OCI-LY7 (cell line): Measurements from ENCODE around the gene TRIO. TPM values are rescaled to one million over a fixed set of nuclear protein-coding genes. Genes with fewer than 3 reads are reported as not detected.

ENCODE experiments used
- BruUV-seq: library from RNA; stranded (reverse); fragments of 400-500 nt; replicated peaks from 2 replicates; lab custom pipeline; 2021; lab: Mats Ljungman, UMichigan
- CTCF ChIA-PET: fragments of 300-600 bp; sonication (Branson Sonifier 250); formaldehyde crosslinking; loops from one replicate; lab custom pipeline; 2022; ENCODE audit warnings: antibody characterized with exemption; ENCODE audit not compliant: unreplicated experiment; lab: Charles Lee
- POLR2A ChIA-PET: fragments of 300-600 bp; sonication (Branson Sonifier 250); formaldehyde crosslinking; loops from one replicate; lab custom pipeline; 2022; ENCODE audit warnings: antibody characterized with exemption; lab: Charles Lee
- DNase-seq: peaks from one replicate; pipeline ENCODE4 v3.0.0-alpha.2; 2015; ENCODE audit warnings: low spot score
- H2AFZ ChIP-seq: fragments of 200-600 bp; sonication (generic), shearing (Covaris generic); 2 replicates; pipeline ENCODE4 v1.6.1; 2014; ENCODE audit warnings: mild to moderate bottlenecking, antibody characterized with exemption, low read length, moderate library complexity
- H3K27ac ChIP-seq: fragments of 200-600 bp; sonication (generic); 2 replicates; pipeline ENCODE4 v1.5.1; 2014; ENCODE audit warnings: mixed run types, low read depth, mild to moderate bottlenecking, moderate library complexity, low read length, inconsistent platforms; ENCODE audit not compliant: poor library complexity, severe bottlenecking
- H3K36me3 ChIP-seq: fragments of 200-600 bp; sonication (generic); 2 replicates; pipeline ENCODE4 v1.6.1; 2014; ENCODE audit warnings: mild to moderate bottlenecking, antibody characterized with exemption, low read length, moderate library complexity, mixed read lengths; ENCODE audit not compliant: insufficient read depth
- H3K4me1 ChIP-seq: fragments of 200-600 bp; sonication (generic); 2 replicates; pipeline ENCODE4 v1.5.1; 2014; ENCODE audit warnings: mild to moderate bottlenecking, low read length; ENCODE audit not compliant: insufficient read depth, poor library complexity, severe bottlenecking
- H3K4me2 ChIP-seq: fragments of 200-600 bp; sonication (generic); 2 replicates; pipeline ENCODE4 v1.6.1; 2014; ENCODE audit warnings: mild to moderate bottlenecking, low read length
- H3K4me3 ChIP-seq: fragments of 200-600 bp; sonication (generic); 2 replicates; pipeline ENCODE4 v1.5.1; 2014; ENCODE audit warnings: mild to moderate bottlenecking, low read depth, low read length; ENCODE audit not compliant: poor library complexity, severe bottlenecking
- H3K79me2 ChIP-seq: fragments of 200-600 bp; sonication (generic); 2 replicates; pipeline ENCODE4 v1.6.1; 2016; ENCODE audit warnings: low read depth, mild to moderate bottlenecking, low read length, moderate library complexity, mixed read lengths; ENCODE audit not compliant: insufficient read depth
- H3K9me2 ChIP-seq: fragments of 200-600 bp; sonication (generic); 2 replicates; pipeline ENCODE4 v1.6.1; 2016; ENCODE audit warnings: mild to moderate bottlenecking, low read length, mixed read lengths; ENCODE audit not compliant: insufficient read depth
- H3K9me3 ChIP-seq: fragments of 200-600 bp; sonication (generic); 2 replicates; pipeline ENCODE4 v1.6.1; 2014; ENCODE audit warnings: mild to moderate bottlenecking, mixed run types, low read length, mixed read lengths
- H4K20me1 ChIP-seq: fragments of 200-600 bp; sonication (generic); 2 replicates; pipeline ENCODE4 v1.6.1; 2014; ENCODE audit warnings: mild to moderate bottlenecking, antibody characterized with exemption, low read length, moderate library complexity, mixed read lengths; ENCODE audit not compliant: insufficient read depth
- EZH2phosphoT487 ChIP-seq: fragments of 200-600 bp; sonication (generic); IDR thresholded peaks from 2 replicates; pipeline ENCODE4 v1.6.1; 2018; ENCODE audit warnings: low read depth, borderline replicate concordance, mild to moderate bottlenecking, mixed run types, antibody characterized with exemption, low read length, moderate library complexity, mixed read lengths
- intact Hi-C: fragments of 100-400 bp; cut with micrococcal nuclease; formaldehyde crosslinking; loops from one replicate; pipeline ENCODE4 v1.10.0; 2022; ENCODE audit not compliant: unreplicated experiment
- total RNA-seq, 2 experiments: library from RNA; depleted of rRNA in 1 of 2; stranded (reverse); fragments of >200 nt in 1 of 2; shearing (Covaris generic) in 1 of 2; gene quantifications; 2 replicates each; pipeline ENCODE4 v1.2.3, GENCODE V29; 2014 to 2022
- TF ChIP-seq, protein P1 (sequence below): fragments of 200-600 bp; sonication (generic); conservative IDR thresholded peaks from 2 replicates; pipeline ENCODE4 v1.5.1; 2014; ENCODE audit warnings: mild to moderate bottlenecking, antibody characterized with exemption, low read length, moderate library complexity, mixed read lengths

Gene TRIO
- total RNA-seq, 2 experiments from 2014 or later = 35.8 to 55.1 TPM

DNA sequence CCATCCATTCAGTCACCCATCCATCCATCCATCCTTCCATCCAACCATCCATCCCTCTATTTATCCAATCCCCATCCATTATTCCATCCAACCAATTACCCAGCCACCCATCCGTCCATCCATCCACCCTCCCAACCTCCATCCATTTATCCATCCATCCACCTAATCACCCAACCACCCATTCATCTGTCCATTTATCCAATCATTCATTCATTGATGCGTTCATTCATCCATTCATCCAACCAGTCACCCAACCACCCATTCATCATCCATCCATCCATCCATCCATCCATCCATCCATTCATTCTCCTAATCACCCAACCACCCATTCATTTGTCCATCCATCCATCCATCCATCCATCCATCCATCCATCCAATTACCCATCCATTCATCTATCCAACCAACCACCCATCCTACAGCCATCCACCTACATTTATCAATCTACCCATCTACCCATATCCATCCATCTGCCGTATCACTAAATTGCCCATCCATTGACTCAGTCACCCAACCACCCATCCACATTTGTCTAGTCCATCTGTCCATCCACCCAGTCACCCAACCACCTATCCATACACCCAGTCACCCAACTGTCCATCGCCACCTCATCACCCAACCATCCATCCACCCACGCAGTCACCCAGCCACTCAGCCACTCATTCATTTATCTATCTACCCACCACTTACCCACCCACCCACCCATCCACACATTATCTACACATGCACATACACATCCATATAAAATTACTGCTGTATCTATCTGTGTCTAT, 165.4 kb downstream of the TRIO start:
- H3K4me1 ChIP-seq = no peaks in the 10 kb centered on the region
- POLR2A ChIA-PET = no interaction called here
- intact Hi-C loops = no loop called here
- H3K79me2 ChIP-seq = no peaks in the 10 kb centered on the region
- H4K20me1 ChIP-seq = no peaks in the 10 kb centered on the region
- no peaks in the 10 kb centered on the region for H3K9me2 ChIP-seq
- H3K4me3 ChIP-seq = no peak overlapping the region
- TF ChIP-seq, protein P1, sequence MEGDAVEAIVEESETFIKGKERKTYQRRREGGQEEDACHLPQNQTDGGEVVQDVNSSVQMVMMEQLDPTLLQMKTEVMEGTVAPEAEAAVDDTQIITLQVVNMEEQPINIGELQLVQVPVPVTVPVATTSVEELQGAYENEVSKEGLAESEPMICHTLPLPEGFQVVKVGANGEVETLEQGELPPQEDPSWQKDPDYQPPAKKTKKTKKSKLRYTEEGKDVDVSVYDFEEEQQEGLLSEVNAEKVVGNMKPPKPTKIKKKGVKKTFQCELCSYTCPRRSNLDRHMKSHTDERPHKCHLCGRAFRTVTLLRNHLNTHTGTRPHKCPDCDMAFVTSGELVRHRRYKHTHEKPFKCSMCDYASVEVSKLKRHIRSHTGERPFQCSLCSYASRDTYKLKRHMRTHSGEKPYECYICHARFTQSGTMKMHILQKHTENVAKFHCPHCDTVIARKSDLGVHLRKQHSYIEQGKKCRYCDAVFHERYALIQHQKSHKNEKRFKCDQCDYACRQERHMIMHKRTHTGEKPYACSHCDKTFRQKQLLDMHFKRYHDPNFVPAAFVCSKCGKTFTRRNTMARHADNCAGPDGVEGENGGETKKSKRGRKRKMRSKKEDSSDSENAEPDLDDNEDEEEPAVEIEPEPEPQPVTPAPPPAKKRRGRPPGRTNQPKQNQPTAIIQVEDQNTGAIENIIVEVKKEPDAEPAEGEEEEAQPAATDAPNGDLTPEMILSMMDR = no peak
- no peak for TF ChIP-seq EZH2phosphoT487
- CTCF ChIA-PET = no interaction called here
- no peak for DNase-seq
- H3K36me3 ChIP-seq = 0 out of 2 replicates have a peak, but pooled peaks cover 4% of the 10 kb centered on the region
- no TSS peak for BruUV-seq
- no peak overlapping the region for H3K27ac ChIP-seq
- H2AFZ ChIP-seq = no peak overlapping the region
- H3K4me2 ChIP-seq = no peak overlapping the region
- no peaks in the 10 kb centered on the region for H3K9me3 ChIP-seq

DNA sequence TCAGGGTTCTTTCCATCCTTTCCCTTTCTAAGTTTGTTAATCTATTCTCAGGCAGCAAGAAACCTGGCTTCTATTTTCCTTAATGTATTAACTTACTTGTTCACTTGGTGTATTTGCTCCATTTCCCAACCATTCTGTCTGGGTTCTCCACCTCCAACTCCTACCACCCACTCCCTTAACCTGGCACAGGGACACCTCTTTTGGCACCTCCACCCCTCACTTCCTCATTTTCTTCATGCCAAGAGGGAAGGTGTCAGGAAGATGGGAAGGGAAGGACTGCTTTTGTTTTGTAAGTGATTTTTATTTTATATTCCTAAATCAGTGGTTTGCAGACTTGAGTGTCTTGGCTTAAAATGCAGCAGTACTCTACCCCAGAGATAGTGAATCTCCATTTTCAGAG, 166.1 kb downstream of the TRIO start:
- Histone ChIP-seq H2AFZ (no peak overlapping the region), H3K9me3 (no peaks in the 10 kb centered on the region), H3K9me2 (no peaks in the 10 kb centered on the region), H3K27ac (no peak overlapping the region), H3K79me2 (no peaks in the 10 kb centered on the region), H3K4me1 (no peaks in the 10 kb centered on the region), H3K36me3 (0 out of 2 replicates have a peak, but pooled peaks cover 4% of the 10 kb centered on the region), H3K4me2 (no peak overlapping the region), H3K4me3 (no peak overlapping the region), H4K20me1 (no peaks in the 10 kb centered on the region)
- DNase-seq = no peak
- ChIA-PET CTCF (no interaction called here), POLR2A (no interaction called here)
- no peak for TF ChIP-seq EZH2phosphoT487
- TF ChIP-seq, protein P1 = no peak
- no TSS peak for BruUV-seq
- intact Hi-C loops = no loop called here

DNA sequence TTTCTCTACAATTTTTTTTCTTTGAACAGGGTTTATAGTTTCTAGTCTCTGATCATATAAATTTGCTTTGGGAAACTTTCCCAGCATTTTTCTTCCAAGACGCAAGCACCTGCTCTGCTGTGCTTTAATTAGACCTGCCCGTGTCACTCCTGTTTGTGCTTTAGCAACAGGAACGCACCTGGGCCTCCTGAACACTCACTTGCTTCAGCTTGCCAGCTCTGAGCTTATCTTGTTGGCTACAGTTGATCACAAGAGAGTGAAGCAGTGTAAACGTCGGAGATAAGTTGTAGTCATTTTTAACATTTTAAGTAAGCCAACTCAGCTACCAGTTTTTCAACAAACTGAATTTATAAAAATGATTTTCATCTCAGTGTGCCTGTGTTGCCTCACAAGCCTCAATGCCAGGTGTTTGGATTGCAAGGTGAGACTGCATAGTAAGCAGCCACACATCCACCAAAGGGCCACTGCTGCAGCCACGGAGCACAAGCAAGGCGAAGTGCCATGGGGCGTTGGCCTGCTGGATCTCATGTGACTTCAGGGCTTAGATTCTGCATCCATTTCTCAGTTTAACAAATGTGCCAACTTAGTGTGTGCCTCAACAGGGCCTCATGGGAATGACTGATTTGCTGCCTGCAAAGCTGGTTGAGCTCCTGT, 166.9 kb downstream of the TRIO start:
- Histone ChIP-seq H3K9me3 (no peaks in the 10 kb centered on the region), H3K4me1 (no peaks in the 10 kb centered on the region), H3K9me2 (no peaks in the 10 kb centered on the region), H3K36me3 (0 out of 2 replicates have a peak, but pooled peaks cover 4% of the 10 kb centered on the region), H3K4me2 (no peak overlapping the region), H3K27ac (no peak overlapping the region), H4K20me1 (no peaks in the 10 kb centered on the region), H3K4me3 (no peak overlapping the region), H3K79me2 (no peaks in the 10 kb centered on the region), H2AFZ (no peak overlapping the region)
- TF ChIP-seq, protein P1 = no peak
- TF ChIP-seq EZH2phosphoT487 = no peak
- no peak for DNase-seq
- ChIA-PET CTCF (no interaction called here), POLR2A (no interaction called here)
- BruUV-seq = no TSS peak
- intact Hi-C loops = no loop called here
